BLaER1 (cell line): Measurements from ENCODE around the gene ST7.

Experiments
- H3K27ac ChIP-seq: shearing (Covaris generic); formaldehyde crosslinking; 2 replicates; pipeline ENCODE4 v1.8.1; 2022
- H3K27me3 ChIP-seq: shearing (Covaris generic); formaldehyde crosslinking; 2 replicates; pipeline ENCODE4 v1.8.1; 2022
- H3K36me3 ChIP-seq: shearing (Covaris generic); formaldehyde crosslinking; 2 replicates; pipeline ENCODE4 v1.8.1; 2022
- H3K4me1 ChIP-seq: shearing (Covaris generic); formaldehyde crosslinking; 2 replicates; pipeline ENCODE4 v1.8.1; 2022
- H3K4me2 ChIP-seq: shearing (Covaris generic); formaldehyde crosslinking; 2 replicates; pipeline ENCODE4 v1.8.1; 2022
- H3K4me3 ChIP-seq: shearing (Covaris generic); formaldehyde crosslinking; 2 replicates; pipeline ENCODE4 v1.8.1; 2022
- H3K9ac ChIP-seq: shearing (Covaris generic); formaldehyde crosslinking; 2 replicates; pipeline ENCODE4 v1.8.1; 2022
- H3K9me3 ChIP-seq: shearing (Covaris generic); formaldehyde crosslinking; 2 replicates; pipeline ENCODE4 v1.8.1; 2022
- H4K20me1 ChIP-seq: shearing (Covaris generic); formaldehyde crosslinking; 2 replicates; pipeline ENCODE4 v1.8.1; 2022
- Cebpa-rat ChIP-seq: shearing (Covaris generic); IDR thresholded peaks from 2 replicates; pipeline ENCODE4 v1.8.1; 2022

ST7 gene

DNA sequence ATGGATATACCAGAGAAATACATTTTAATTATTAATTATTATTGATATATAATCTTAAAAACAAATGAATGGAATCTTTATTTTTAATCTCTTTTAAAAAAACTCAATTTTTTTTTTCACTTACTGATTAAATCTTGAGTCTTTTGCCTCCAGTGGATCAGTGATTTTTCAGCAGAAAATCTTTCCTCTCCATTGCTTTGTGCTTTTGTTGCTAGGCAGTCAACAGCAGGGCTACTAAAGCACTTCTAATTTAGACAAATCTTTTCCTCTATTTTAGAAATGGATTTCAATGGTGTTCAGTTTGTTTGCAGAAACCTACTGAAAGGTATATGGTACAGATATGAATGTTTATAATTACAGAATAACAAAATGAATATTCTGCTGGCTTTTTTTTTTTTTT, 143.6 kb downstream of the ST7 start:
- Histone ChIP-seq H3K36me3 (no peaks in the 10 kb centered on the region), H4K20me1 (no peaks in the 10 kb centered on the region), H3K9ac (no peak overlapping the region), H3K27me3 (no peaks in the 10 kb centered on the region), H3K4me1 (peaks cover 12% of the 10 kb centered on the region), H3K4me2 (no peak overlapping the region), H3K9me3 (no peaks in the 10 kb centered on the region), H3K27ac (no peak overlapping the region), H3K4me3 (no peak overlapping the region)
- TF ChIP-seq Cebpa-rat: no peak

DNA sequence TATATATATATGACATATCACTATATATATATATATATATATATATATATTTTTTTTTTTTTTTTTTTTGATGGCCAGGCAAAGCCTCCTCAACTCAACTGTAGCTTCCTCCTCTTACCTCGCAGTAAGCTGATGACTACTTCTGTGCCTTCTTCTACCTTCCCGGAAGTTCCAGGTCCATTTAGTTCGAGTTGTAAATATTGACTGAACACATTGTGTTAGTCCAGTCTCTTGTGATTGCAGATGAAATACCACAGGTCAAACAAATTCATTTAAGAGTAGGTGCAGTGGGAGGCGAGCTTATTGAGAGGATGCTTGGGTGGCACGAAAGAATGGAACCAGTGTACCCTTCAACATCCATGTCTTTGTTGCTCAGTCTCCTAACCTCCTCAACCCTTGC, 144.6 kb downstream of the ST7 start:
- Histone ChIP-seq H3K36me3 (no peaks in the 10 kb centered on the region), H3K27ac (no peak overlapping the region), H3K4me1 (peaks cover 12% of the 10 kb centered on the region), H3K9ac (no peak overlapping the region), H4K20me1 (no peaks in the 10 kb centered on the region), H3K4me2 (no peak overlapping the region), H3K4me3 (no peak overlapping the region), H3K9me3 (no peaks in the 10 kb centered on the region), H3K27me3 (no peaks in the 10 kb centered on the region)
- TF ChIP-seq Cebpa-rat: no peak

DNA sequence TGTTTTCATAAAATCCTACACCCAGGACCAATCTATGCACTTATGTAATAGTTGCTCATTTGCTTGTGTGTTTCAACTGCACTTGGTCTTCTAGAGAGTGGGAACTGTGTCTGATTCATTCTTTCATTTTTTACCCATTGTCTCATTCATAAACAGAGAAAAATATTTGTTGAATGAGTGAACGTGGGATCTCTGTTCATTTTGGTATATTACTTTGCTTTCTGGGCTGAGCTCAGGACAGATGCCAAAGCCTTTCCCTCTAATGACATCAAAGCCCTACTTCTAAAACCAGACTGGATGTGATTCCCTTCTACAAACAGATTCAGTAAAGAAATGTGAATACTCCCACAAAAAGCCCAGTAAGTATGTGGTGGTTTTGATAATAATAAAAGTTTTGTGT, 145.2 kb downstream of the ST7 start:
- H3K27me3 ChIP-seq: no peaks in the 10 kb centered on the region
- H3K4me3 ChIP-seq: no peak overlapping the region
- H3K4me1 ChIP-seq: peaks cover 12% of the 10 kb centered on the region
- H3K9me3 ChIP-seq: no peaks in the 10 kb centered on the region
- TF ChIP-seq Cebpa-rat: no peak
- no peak overlapping the region for H3K27ac ChIP-seq
- no peaks in the 10 kb centered on the region for H3K36me3 ChIP-seq
- no peak overlapping the region for H3K9ac ChIP-seq
- no peaks in the 10 kb centered on the region for H4K20me1 ChIP-seq
- H3K4me2 ChIP-seq: no peak overlapping the region

DNA sequence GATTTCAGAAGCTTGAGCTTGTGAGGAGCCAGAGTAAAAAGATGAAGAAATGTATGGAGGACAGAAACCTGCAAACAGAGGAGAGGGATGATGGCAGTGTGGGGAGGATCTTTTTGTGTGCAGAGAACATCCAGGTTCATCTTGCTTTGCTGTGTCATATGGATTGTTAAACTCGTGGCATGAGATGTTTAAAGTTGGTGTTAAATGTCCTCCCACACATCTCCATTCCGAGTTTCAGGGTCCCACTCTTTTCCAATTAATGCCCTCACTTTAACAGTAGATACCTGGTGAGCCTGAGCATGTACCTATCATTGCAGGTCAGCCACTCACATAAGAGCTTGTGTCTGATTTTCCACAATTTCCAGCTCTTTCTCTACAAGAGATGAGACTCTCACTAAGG, 147.7 kb downstream of the ST7 start:
- no peak for TF ChIP-seq Cebpa-rat

DNA sequence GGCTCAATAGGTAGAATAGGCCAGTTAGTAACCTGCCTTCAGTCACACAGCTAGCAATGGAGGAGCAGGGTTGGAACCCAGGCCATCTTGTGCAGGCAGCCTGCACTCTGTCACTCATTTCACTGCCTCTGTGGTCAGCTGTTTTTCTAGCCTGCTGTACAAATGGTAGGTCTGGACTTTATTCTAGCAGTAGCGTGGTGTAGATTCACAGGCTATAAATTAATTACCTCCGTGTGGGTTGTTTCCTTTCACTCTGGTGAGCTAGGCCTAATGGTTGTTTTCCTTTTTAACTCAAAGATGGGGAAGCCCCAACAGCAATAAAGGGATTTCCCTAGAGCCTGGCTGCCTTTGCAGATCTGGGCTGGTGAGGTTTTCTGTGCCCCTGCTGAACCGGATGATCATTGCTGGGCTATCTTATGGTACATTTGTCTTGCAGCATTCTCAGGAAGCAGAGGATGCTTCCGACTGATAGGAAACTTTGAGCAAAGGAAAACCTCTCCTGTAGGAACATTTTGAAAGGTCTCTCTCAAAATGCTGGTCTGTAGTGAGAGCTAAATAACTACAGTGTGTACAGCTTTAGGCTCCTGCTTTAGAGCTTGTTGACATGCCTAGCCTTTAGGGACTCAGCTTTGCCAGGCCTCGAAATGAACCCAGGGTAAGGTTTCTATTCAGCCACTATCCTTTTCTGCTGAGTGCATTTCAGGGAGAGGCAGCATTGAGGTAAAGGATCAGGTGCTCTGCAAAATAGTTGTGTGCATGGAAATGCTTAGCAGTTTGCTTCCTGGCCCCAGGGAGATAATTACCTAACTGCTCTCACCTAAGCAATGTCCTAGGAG, 157.4 kb downstream of the ST7 start:
- Histone ChIP-seq H3K9me3 (peaks cover 10% of the 10 kb centered on the region), H3K36me3 (no peaks in the 10 kb centered on the region), H3K4me3 (no peak overlapping the region), H3K4me2 (peak overlapping the region; percentile 43), H3K27ac (no peak overlapping the region), H3K27me3 (no peaks in the 10 kb centered on the region), H3K9ac (no peak overlapping the region), H4K20me1 (no peaks in the 10 kb centered on the region), H3K4me1 (peaks cover 12% of the 10 kb centered on the region)
- TF ChIP-seq Cebpa-rat: no peak

More for the DNA sequence above, 147.7 kb downstream of the ST7 start:
- Histone ChIP-seq H3K4me2 (no peak overlapping the region), H3K36me3 (no peaks in the 10 kb centered on the region), H4K20me1 (no peaks in the 10 kb centered on the region), H3K4me3 (no peak overlapping the region), H3K27ac (no peak overlapping the region), H3K27me3 (no peaks in the 10 kb centered on the region), H3K9ac (no peak overlapping the region), H3K4me1 (peaks cover 6% of the 10 kb centered on the region), H3K9me3 (no peaks in the 10 kb centered on the region)

DNA sequence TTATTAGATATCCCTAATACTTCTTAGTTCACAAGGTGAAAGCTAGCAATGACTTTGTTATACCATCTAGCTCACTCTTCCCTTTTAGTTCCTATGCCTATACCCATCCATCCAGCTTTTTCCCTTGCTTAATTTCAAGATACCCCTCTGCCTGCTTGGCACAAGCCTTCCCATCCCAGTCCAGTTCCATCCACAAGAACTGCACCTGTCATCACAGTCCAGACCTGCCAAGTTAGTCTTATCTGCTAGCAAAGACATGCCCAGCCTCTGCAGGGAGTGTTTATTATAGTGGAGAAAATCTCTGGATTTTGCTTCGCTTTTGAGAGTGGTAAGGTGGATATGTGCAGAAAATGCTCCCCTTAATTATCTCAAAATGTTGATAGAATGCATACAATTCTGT, 158.2 kb downstream of the ST7 start:
- H3K4me3 ChIP-seq: no peak overlapping the region
- no peak for TF ChIP-seq Cebpa-rat
- H3K9ac ChIP-seq: no peak overlapping the region
- peaks cover 12% of the 10 kb centered on the region for H3K4me1 ChIP-seq
- peaks cover 10% of the 10 kb centered on the region for H3K9me3 ChIP-seq
- no peak overlapping the region for H3K27ac ChIP-seq
- H3K4me2 ChIP-seq: no peak overlapping the region
- no peaks in the 10 kb centered on the region for H3K27me3 ChIP-seq
- H3K36me3 ChIP-seq: no peaks in the 10 kb centered on the region
- no peaks in the 10 kb centered on the region for H4K20me1 ChIP-seq

DNA sequence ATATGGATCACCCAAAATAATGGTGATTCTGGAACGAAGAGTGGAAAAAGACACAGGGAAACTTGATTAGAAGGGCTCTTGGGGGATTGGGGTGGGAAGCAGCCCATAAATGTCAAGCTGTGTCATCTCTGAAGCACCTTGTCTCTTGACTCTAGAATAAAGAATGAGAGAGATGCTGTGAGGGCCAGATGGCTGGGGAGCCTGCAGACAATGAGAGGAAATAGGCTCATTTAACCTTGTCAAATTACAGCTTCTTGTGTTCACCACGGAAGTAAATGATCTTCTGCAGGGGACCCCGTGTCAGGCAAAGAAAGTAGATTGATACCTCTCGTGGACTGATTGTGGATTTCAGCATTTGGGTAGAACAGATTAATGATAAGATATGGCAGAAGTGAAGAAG, 159.3 kb downstream of the ST7 start:
- Histone ChIP-seq H3K4me1 (peaks cover 12% of the 10 kb centered on the region), H3K4me3 (no peak overlapping the region), H3K27me3 (no peaks in the 10 kb centered on the region), H3K4me2 (no peak overlapping the region), H3K9me3 (peaks cover 10% of the 10 kb centered on the region), H4K20me1 (no peaks in the 10 kb centered on the region), H3K36me3 (no peaks in the 10 kb centered on the region), H3K9ac (no peak overlapping the region), H3K27ac (no peak overlapping the region)
- no peak for TF ChIP-seq Cebpa-rat

DNA sequence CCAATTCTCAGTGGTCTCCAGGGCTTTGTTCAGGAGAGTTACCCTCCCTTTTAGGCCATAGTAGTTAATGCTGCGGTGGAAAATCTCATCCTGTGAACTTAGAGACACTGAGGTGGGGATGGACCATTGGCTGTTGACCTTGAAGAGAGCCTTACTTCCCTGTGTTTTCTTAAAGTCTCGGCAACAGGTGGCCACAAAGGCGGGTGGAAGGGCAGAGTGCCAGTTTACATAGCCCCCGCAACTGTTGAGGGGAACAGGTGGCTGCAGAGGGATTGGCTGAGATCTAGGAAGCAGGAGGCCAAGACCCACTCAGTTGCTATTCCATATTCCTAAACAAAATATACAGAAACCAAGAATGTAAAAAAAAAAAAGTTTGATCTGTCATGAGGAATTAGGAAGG, 160.6 kb downstream of the ST7 start:
- no peak for TF ChIP-seq Cebpa-rat
- H4K20me1 ChIP-seq: no peaks in the 10 kb centered on the region
- no peak overlapping the region for H3K9ac ChIP-seq
- H3K36me3 ChIP-seq: no peaks in the 10 kb centered on the region
- peaks cover 4% of the 10 kb centered on the region for H3K9me3 ChIP-seq
- H3K4me1 ChIP-seq: peaks cover 12% of the 10 kb centered on the region
- H3K27ac ChIP-seq: no peak overlapping the region
- no peak overlapping the region for H3K4me2 ChIP-seq
- H3K27me3 ChIP-seq: no peaks in the 10 kb centered on the region
- no peak overlapping the region for H3K4me3 ChIP-seq

DNA sequence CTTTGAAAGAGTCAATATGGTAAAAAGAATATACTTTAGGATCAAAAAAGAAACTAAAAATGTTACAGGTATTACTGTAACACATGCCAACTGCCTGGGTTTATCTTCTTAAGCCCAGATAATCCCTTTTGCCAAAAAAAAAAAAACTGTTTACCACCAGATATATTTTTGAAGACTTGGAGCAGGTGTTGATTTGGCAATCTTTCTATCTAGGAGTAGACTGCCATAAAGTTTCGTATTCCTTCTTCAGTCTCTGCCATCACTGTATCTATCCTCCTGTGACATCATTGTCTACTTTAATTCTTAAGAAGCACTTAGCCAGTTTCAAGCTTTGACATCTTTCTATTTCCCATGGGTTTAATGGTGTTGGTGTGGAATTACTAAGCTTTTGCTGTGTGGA, 161.0 kb downstream of the ST7 start:
- no peak for TF ChIP-seq Cebpa-rat
- no peak overlapping the region for H3K27ac ChIP-seq
- H4K20me1 ChIP-seq: no peaks in the 10 kb centered on the region

DNA sequence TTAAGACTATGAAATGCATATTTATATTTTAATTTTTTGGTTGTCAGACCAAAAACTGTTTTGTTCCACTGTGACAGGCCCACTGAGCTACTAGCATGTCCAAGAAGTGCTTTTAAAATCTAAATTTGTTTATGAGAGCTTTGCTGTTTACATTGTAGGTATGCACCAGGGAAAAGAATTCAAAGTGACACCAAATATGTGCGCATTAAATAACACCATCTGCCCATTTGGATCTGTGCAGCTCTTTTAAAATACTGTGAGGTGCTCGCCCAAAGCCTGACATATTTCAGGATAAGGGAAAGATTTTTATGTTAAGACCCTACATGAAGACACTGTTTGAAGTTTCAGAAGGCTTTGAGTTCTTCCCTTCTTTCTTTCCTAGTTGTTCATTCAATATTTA, 162.9 kb downstream of the ST7 start:
- H3K36me3 ChIP-seq: no peaks in the 10 kb centered on the region

More for the DNA sequence above, 161.0 kb downstream of the ST7 start:
- no peaks in the 10 kb centered on the region for H3K27me3 ChIP-seq
- no peak overlapping the region for H3K4me2 ChIP-seq
- H3K9ac ChIP-seq: no peak overlapping the region
- H3K36me3 ChIP-seq: no peaks in the 10 kb centered on the region
- H3K9me3 ChIP-seq: peaks cover under 1% of the 10 kb centered on the region; the same call in 1 of the 2 replicates
- peaks cover 12% of the 10 kb centered on the region for H3K4me1 ChIP-seq
- no peak overlapping the region for H3K4me3 ChIP-seq

More for the DNA sequence above, 162.9 kb downstream of the ST7 start:
- H3K9me3 ChIP-seq: no peaks in the 10 kb centered on the region
- peaks cover under 1% of the 10 kb centered on the region for H3K4me1 ChIP-seq
- no peak overlapping the region for H3K27ac ChIP-seq
- no peak overlapping the region for H3K4me3 ChIP-seq
- no peak for TF ChIP-seq Cebpa-rat
- no peak overlapping the region for H3K4me2 ChIP-seq
- no peak overlapping the region for H3K9ac ChIP-seq
- no peaks in the 10 kb centered on the region for H4K20me1 ChIP-seq
- H3K27me3 ChIP-seq: no peaks in the 10 kb centered on the region
